ENCODE measurements around the gene PTPRN2. TPM values are rescaled to one million over a fixed set of nuclear protein-coding genes. Genes with fewer than 3 reads are reported as not detected.

Gene PTPRN2
- total and polyA plus RNA-seq, 2 donors (not counting 1 experiment from before 2014, with no cell fraction given) = 0.54 to 1.2 TPM

DNA sequence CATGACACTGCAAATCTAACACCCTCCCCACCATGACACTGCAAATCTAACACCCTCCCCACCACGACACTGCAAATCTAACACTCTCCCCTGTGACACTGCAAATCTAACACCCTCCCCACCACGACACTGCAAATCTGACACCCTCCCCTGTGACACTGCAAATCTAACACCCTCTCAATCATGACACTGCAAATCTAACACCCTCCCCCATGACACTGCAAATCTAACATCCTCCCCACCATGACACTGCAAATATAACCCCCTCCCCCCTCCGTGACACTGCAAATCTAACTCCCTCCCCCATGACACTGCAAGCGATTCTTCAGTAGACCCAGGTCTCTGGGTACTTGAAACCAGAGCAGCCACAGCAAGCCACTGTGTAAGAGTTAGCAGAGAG lies 646.4 kb downstream of the PTPRN2 start:
- Histone ChIP-seq H3K4me2 (ENCODE audit: extremely low read depth, insufficient read depth, low read length) (no peak overlapping the region), H3K9ac (ENCODE audit: insufficient read depth, low read length) (no peak overlapping the region), H3K36me3 (ENCODE audit: control insufficient read depth, insufficient read depth, low read length) (no peaks in the 10 kb centered on the region), H3K79me2 (ENCODE audit: control insufficient read depth, insufficient read depth, low read length) (no peaks in the 10 kb centered on the region), H2AFZ (ENCODE audit: low read length) (no peak overlapping the region), H3K4me3 (replicated peaks in 1 of 4; ENCODE audit: control extremely low read depth in 1 of 4, insufficient read depth in 1 of 4, low read depth in 3 of 4, low read length in 4 of 4) (no peak overlapping the region), H3K27ac (ENCODE audit: insufficient read depth, low read length) (no peak overlapping the region), H3K9me3 (ENCODE audit: control insufficient read depth, insufficient read depth, low read depth, low read length) (no peaks in the 10 kb centered on the region), H3K4me1 (ENCODE audit: control insufficient read depth, extremely low read depth, insufficient read depth, low read length) (no peaks in the 10 kb centered on the region), H4K20me1 (ENCODE audit: control insufficient read depth, extremely low read depth, insufficient read depth, low read length) (no peaks in the 10 kb centered on the region), H3K27me3 (ENCODE audit: control insufficient read depth, insufficient read depth, low read length) (no peaks in the 10 kb centered on the region)
- no peak for TF ChIP-seq EZH2 (IDR thresholded peaks at IDR 0.05; ENCODE audit: low read length, missing control alignments)
- TF ChIP-seq, protein P1, sequence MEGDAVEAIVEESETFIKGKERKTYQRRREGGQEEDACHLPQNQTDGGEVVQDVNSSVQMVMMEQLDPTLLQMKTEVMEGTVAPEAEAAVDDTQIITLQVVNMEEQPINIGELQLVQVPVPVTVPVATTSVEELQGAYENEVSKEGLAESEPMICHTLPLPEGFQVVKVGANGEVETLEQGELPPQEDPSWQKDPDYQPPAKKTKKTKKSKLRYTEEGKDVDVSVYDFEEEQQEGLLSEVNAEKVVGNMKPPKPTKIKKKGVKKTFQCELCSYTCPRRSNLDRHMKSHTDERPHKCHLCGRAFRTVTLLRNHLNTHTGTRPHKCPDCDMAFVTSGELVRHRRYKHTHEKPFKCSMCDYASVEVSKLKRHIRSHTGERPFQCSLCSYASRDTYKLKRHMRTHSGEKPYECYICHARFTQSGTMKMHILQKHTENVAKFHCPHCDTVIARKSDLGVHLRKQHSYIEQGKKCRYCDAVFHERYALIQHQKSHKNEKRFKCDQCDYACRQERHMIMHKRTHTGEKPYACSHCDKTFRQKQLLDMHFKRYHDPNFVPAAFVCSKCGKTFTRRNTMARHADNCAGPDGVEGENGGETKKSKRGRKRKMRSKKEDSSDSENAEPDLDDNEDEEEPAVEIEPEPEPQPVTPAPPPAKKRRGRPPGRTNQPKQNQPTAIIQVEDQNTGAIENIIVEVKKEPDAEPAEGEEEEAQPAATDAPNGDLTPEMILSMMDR (conservative IDR thresholded peaks at IDR 0.05 in 1 of 2, IDR thresholded peaks at IDR 0.05 in 1 of 2; ENCODE audit: low read depth in 1 of 2, low read length in 2 of 2) = no peak
- no peak for DNase-seq (ENCODE audit: low read depth in 2 of 2)

DNA sequence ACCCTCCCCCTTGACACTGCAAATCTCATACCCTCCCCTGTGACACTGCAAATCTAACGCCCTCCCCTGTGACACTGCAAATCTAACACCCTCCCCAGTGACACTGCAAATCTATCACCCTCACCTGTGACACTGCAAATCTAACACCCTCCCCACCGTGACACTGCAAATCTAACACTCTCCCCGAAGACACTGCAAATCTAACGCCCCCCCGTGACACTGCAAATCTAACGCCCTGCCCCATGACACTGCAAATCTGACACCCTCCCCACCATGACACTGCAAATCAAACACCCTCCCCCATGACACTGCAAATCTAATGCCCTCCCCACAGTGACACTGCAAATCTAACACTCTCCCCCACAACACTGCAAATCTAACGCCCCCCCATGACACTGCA lies 647.1 kb downstream of the PTPRN2 start:
- Histone ChIP-seq H3K4me3 (replicated peaks in 1 of 4; ENCODE audit: control extremely low read depth in 1 of 4, insufficient read depth in 1 of 4, low read depth in 3 of 4, low read length in 4 of 4) (no peak overlapping the region), H3K27ac (ENCODE audit: insufficient read depth, low read length) (no peak overlapping the region), H2AFZ (ENCODE audit: low read length) (no peak overlapping the region), H4K20me1 (ENCODE audit: control insufficient read depth, extremely low read depth, insufficient read depth, low read length) (no peaks in the 10 kb centered on the region), H3K9me3 (ENCODE audit: control insufficient read depth, insufficient read depth, low read depth, low read length) (no peaks in the 10 kb centered on the region), H3K4me1 (ENCODE audit: control insufficient read depth, extremely low read depth, insufficient read depth, low read length) (no peaks in the 10 kb centered on the region), H3K36me3 (ENCODE audit: control insufficient read depth, insufficient read depth, low read length) (no peaks in the 10 kb centered on the region), H3K79me2 (ENCODE audit: control insufficient read depth, insufficient read depth, low read length) (no peaks in the 10 kb centered on the region), H3K9ac (ENCODE audit: insufficient read depth, low read length) (no peak overlapping the region), H3K27me3 (ENCODE audit: control insufficient read depth, insufficient read depth, low read length) (no peaks in the 10 kb centered on the region), H3K4me2 (ENCODE audit: extremely low read depth, insufficient read depth, low read length) (no peak overlapping the region)
- DNase-seq (ENCODE audit: low read depth in 2 of 2) = no peak
- no peak for TF ChIP-seq EZH2 (IDR thresholded peaks at IDR 0.05; ENCODE audit: low read length, missing control alignments)
- TF ChIP-seq, protein P1 (conservative IDR thresholded peaks at IDR 0.05 in 1 of 2, IDR thresholded peaks at IDR 0.05 in 1 of 2; ENCODE audit: low read depth in 1 of 2, low read length in 2 of 2) = no peak

GRCh38 chr7:157938211-157938610 lies 649.4 kb downstream of the PTPRN2 start:
- Histone ChIP-seq H3K79me2 (ENCODE audit: control insufficient read depth, insufficient read depth, low read length) (no peaks in the 10 kb centered on the region), H4K20me1 (ENCODE audit: control insufficient read depth, extremely low read depth, insufficient read depth, low read length) (no peaks in the 10 kb centered on the region), H3K27ac (ENCODE audit: insufficient read depth, low read length) (no peak overlapping the region), H3K9me3 (ENCODE audit: control insufficient read depth, insufficient read depth, low read depth, low read length) (no peaks in the 10 kb centered on the region), H3K36me3 (ENCODE audit: control insufficient read depth, insufficient read depth, low read length) (no peaks in the 10 kb centered on the region), H2AFZ (ENCODE audit: low read length) (no peak overlapping the region), H3K4me1 (ENCODE audit: control insufficient read depth, extremely low read depth, insufficient read depth, low read length) (no peaks in the 10 kb centered on the region), H3K4me2 (ENCODE audit: extremely low read depth, insufficient read depth, low read length) (no peak overlapping the region), H3K9ac (ENCODE audit: insufficient read depth, low read length) (no peak overlapping the region), H3K4me3 (replicated peaks in 1 of 4; ENCODE audit: control extremely low read depth in 1 of 4, insufficient read depth in 1 of 4, low read depth in 3 of 4, low read length in 4 of 4) (no peak overlapping the region), H3K27me3 (ENCODE audit: control insufficient read depth, insufficient read depth, low read length) (no peaks in the 10 kb centered on the region)
- TF ChIP-seq EZH2 (IDR thresholded peaks at IDR 0.05; ENCODE audit: low read length, missing control alignments) = no peak
- no peak for DNase-seq (ENCODE audit: low read depth in 2 of 2)

Measured in fibroblast of lung (primary cell).